Activated CD4-positive, alpha-beta T cell treated with anti-CD3 and anti-CD28 coated beads, Interleukin-10, Interleukin-2, amounts not matched to agents 100 ng/mL and 50 ng/mL, durations not matched to agents 16 hours and 8 hours (primary cell): ENCODE results near the gene NDUFS1.
"Not testable (repeated sequence)": the region's sequence is repeated elsewhere in the genome, so short reads cannot be mapped to it uniquely, and the experiment has no call there.

ENCODE experiments used
- DNase-seq: peaks from one replicate; pipeline ENCODE4 v3.0.0-alpha.2; 2020

The NDUFS1 gene

DNA sequence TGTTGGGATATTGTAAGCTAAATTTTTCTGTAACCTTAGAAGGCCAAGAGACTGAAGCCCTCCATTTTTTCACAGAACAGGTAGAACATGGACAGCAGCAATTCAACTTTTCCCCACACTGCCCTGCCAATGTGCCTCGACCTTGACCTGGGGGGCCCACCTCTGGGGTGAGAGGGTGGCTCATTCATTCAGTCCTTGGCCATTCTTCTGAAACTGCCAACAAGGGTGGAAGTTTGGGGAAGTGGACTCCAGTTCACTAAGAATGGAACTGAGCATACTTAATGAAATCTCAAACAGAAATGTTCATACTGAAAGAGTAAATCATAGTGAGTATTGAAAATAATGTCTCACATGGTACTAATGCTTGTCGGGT is 1.5 kb upstream of the NDUFS1 start:
- peak; percentile 24 for DNase-seq

DNA sequence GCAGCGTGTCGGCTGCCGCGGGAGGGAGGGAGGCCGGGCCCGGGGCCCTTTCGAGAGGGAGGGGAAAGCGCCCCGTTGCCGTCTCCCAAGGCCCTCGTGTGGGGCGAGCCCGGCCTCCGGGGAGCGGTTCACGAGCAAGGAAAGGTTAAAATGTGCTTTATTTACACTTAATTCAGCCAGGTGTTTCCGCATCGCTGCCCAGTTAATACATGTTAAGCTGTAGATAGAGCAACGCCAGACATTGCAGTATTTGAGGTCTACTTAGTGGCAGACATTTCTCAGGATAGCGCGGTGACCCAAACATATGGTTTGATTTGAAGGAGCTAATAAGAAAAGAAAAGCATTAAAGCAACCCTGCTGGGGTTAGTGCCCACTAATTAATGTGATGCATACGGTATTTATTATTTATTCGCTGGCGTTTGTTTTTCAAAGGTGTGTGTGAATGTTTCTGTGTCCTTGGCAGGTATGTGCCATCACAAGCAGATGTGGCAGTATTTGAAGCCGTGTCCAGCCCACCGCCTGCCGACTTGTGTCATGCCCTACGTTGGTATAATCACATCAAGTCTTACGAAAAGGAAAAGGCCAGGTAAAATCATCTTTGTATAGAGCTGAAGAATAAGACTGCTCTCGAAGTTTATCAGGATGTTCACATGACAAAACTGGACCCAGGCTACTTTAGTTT is 1.0 kb upstream of the NDUFS1 start:
- DNase-seq, result peak; percentile 11

DNA sequence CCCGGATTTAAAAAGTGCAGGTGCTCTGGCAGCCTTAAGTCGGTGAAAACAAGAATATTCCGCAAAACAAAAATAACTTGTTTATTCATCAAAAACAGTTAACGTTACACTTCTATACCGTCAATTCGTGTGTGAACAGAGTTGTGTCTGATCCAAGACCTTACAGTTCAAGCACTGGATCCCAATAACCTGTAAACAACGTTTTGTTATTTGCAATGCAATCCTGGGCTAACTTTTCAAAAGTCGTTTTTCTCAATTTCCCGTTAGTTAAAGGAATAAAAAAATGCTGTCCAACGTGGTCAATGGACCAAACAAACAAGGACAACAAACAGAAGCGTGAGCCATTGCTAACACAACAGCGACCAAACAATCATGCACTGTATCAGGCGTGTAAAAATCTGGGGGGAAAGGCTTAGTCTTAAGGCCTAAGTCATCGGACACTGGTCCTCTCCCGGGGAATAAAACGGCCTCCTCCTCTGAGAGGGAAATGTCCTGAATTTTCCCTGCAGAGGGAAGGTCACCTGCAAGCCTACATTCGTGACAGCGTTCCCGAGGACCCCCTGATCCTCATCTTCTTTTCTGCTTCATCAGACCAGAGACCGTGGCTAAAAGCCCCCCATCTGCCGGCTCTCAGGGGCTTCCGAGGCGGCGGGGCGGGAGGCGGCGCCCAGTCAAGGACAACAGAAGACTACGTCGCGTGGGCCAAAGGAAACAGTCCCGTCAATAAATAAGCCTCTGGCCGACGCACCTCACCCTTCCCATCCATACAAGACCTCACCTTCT is 490 bp downstream of the NDUFS1 start:
- DNase-seq, result no peak

DNA sequence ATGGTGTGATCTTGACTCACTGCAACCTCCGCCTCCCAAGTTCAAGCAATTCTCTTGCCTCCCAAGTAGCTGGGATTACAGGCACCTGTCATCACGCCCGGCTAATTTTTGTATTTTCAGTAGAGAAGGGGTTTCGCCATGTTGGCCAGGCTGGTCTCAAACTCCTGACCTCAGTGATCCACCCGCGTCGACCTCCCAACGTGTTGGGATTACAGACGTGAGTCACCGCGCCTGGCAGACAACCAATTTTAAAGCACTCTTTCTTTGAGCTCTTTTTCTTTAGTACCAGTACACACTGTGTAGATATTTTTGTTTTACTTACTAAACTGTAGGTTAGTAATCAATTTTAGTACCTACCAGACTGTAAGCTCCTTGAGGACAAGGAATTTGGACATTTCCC is 2.2 kb downstream of the NDUFS1 start:
- DNase-seq, result not testable (repeated sequence)

DNA sequence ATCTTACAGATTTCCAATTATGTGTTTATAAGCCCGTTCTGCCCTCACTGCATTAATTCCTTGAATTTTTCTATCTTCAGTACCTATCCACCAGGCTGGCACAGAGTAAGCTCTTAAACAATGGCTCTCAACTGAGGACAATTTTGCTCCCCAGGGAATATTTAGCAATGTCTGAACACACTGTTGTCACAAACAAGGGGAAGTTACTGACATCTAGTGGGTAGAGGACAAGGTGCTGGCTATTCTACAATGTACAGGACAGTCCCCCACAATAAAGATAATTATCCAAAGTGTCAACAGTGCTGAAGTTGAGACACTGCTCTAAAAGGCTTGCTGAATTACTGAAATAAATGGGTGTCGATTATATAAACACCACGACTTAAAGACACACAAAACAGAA is 5.0 kb downstream of the NDUFS1 start:
- DNase-seq, result no peak

DNA sequence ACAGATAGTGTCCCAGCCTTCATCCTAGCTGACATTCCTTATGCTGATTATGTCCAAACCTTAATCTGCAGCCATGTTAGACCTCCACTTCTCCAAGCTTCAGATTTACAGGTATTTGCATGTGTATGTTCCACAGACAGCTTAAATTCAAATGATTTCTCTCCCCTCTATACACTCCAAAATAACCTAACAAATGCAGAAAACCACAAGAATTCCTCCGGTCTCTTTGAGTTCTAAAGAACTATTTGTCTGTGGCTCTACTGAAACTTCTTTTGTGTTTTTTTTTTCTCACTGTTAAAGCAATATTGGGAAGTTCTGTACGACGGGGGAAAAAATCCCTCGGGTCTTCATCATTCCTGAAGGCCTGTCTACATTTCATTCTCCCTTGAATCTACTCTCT is 8.6 kb downstream of the NDUFS1 start:
- no peak for DNase-seq

DNA sequence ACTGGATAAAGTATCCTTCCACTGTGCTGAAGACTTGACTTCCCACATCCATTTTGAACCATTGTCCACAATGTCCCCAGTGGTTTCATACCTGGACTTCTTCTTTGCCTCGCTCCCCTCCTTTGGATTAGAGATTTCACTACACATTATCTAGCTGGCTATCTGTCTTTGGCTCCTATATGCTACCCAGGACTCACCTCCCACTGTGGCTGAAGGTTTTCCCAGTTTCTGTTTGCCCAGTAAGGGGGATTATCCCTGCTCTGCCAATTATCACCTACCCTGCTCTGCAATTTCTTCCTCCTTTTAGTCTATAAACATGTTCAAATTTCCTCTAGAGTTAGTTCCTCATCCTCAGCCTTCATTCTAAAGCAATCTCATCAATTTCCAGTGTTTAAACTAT is 9.1 kb downstream of the NDUFS1 start:
- no peak for DNase-seq

DNA sequence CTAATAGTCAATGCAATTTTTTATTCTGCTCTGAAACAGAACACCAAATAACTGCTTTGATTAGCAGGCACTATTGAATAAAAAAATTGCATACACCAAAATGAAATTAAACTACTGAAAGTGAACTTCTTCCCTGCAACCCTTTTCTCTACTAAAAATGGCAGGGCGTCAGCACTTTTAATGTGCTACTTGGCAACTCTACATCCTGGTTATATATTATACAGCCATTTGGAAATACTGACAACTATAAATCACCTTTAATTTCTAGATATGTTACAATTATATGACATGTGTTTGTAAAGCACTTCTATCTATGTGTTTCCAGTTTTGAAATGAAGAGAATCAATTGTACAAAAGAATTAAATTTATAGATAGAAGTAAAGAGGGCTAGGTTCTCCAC is 9.9 kb downstream of the NDUFS1 start:
- DNase-seq, result no peak

DNA sequence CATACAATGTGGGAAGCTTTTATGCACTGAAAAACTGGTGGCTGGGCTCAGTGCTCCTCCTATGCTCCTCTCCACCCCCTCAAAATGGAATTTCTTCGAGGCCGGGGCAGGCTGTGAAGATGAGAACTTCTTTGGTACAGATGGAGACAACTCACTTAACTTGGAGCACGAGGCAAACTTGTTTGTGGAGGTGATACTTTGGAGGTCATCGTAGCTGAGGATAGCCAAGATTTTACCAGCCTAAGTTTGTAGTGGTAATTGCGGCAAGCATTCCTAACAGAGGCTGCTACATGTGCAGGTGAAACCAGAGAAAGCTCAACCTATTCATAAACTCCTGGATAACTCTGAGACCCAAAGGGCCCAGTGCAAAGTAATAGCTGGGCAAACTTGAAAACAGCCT is 13.6 kb downstream of the NDUFS1 start:
- no peak for DNase-seq

DNA sequence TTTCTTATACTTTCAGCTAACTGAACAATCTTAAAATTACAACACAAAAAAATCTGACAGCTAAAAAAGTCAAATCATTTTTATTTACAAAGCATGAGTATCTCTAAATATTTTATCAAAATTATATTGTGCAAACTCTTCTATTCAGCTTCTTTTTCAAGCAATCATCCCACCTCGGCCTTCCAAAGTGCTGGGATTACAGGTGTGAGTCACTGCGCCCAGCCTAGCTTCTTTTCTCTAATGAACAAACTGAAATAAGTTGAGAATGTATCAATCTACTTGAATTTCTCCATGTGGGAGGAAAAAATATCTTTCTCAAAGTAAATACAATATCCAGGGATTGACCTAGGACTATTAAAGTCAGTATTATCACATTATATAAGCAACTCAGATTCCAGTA is 14.9 kb downstream of the NDUFS1 start:
- no peak for DNase-seq

DNA sequence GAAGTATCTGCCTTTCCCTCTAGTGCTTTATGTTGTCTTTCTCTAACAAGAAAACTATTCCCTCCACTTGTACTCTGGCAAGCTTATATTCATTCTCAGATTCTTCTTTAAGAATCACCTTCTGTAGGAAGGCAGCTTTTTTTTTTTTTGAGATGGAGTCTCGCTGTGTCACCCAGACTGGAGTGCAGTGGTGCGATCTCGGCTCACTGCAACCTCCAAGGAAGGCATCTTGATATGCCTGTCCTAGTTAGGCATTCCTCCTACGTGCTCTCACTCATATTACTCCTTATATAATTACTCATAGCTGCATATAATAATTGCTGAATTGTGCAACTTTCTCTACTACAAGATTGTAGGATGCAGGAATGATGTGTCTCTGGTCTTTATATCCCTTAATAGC is 15.8 kb downstream of the NDUFS1 start:
- no peak for DNase-seq

DNA sequence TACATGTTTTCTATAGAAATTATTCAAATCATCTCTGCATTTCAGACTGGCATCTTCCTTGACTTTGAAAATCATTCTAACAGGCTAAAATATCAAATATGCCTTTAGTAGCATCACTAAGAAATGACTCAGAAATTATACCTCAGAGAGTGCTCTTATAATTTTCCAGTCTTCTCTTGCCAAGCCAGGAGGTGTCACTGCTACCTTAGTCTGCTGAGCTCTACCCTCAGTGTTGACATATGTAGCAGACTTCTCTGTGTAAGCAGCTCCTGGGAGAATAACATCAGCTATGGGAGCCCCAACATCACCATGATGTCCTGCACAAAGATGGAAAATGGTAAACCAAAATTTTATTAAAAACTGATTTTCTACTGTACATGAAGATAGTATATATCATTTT is 31.6 kb downstream of the NDUFS1 start:
- DNase-seq, result no peak

DNA sequence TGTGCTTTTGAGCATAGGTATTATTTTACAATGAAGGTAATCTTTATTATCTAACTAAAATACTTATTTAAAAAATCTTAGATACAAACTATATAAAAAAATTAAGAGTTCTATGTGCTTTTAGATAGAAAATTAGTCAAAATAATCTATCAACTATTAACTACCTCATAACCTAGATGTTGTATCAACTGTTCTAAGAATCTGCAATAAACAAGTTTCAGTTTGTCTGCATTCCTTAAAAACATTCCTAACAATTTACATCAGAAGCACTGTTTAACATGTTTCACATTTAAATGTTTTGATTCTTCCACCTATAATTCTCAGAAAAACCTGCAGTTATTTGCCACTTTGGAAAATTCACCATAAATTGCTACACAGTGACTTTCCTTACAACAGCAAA is 33.3 kb downstream of the NDUFS1 start:
- DNase-seq, result no peak

DNA sequence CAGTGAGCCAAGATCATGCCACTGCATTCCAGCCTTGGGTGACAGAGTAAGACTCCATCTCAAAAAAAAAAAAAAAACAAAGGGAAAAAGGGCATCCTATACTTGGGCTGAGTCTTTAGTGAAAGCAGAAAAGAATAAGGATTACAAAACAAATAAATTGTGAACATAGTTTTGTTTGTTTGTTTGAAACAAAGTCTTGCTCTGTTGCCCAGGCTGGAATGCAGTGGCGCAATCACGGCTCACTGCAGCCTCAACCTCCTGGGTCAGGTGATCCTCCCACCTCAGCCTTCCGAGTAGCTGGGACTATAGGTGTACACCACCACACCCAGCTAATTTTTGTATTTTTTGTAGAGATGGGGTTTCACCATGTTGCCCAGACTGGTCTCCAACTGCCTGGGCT is 36.7 kb downstream of the NDUFS1 start:
- not testable (repeated sequence) for DNase-seq

DNA sequence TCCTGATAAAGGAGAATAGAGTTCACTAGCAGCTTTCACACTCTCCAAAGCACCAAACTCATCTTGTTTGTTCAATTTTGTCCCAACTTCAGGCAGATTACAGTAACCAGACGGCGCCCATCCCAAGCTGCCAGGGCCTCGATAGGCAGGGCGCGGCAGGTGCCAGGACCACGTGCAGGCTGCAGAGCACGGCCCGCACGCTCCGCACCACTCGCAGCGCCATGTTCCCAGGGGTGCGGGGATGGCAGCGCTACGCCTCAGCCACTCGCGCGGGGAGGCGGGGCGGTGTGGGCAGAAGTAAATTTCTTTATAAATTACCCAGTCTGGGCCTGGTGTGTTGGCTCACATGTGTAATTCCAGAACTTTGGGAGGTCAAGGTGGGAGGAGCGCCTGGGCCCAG is 43.0 kb downstream of the NDUFS1 start:
- DNase-seq, result no peak

DNA sequence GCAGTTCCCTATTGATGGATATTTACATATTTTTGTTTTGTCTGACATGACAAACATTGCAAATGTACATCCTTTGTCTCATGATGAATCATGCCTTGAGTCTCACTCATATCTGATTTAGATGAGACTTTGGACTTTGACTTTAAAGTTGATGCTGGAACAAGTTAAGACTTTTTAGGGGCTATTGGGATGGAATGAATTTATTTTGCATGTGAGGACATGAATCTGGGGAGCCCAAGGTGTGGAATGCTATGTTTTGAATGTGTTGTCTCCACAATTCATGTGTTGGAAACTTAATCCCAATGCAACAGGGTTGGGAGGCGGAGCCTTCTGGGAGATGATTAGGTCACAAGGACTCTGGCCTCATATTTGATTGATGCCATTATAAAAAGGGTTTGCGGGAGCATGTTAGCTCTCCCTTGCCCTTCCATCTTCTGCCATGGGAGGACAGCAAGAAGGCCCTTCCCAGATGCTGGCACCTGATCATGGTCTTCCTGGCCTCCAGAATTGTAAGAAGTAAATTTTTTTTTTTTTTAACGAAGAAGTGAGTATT is 44.1 kb downstream of the NDUFS1 start:
- no peak for DNase-seq

DNA sequence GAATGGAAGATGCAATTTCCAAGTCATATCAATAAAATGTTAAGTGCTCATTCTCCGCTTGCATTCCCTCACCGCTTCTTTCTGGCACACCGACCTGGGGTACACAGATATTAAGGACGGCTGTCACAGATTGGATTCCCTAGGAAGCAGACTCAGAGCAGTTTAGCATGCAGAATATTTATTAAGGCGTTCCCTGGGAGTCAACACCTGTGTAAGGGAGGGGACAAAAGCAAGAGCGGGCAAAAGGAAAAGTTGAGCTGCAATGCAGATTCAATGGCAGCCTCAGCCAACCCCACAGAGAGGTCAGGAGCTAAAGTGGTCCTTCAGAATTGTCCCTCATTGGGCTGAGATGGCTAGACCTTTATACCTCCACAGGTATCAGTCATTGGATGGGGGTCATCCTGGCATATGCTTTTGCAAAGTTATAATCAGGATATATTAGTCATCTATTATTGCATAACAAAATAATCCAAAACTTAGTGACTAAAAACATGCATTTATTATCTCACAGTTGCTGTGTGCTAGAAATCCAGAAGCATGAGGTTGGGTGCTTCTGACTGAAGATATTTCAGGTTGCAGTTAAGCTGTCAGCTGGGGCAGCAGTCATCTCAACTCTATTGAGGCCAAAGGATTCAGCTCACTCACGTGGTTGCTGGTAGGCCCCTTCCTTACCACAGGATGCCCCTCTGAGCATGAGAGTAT is 46.2 kb downstream of the NDUFS1 start:
- DNase-seq, result no peak

DNA sequence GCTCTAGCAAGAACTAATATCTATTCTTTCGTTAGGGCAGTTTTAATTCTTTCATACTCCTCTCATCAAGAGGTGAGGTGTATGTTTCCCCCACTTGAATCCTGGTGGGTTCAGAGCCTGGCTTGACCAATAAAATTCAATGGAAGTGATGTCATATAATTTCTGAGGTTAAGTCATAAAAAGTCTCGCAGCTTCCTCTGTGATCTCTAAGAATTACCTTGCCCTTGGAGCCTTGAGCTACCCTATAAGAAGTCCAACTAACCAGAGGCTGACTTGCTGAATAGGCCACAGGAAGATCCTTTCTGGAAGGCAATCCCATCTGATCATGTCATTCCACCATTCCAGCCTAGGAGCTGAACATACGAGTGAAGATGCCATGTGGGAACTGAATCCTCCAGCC is 47.1 kb downstream of the NDUFS1 start:
- DNase-seq, result no peak

DNA sequence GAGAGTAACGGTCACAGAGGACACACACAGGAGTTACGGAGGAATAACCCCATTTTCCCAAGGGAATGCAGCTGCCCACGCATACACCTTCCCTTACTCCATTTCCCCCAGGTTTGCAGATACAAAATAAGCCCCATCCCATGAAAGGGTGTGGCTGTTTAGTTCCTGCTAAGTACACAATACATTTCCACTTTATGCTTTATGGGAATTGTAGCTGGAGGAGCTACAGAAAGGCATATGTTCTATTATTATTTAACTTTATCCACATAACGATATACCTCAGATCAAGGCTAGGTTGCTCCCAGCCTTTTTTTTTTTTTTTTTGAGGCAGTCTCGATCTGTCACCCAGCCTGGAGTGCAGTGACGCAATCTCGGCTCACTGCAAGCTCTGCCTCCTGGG is 50.5 kb downstream of the NDUFS1 start:
- DNase-seq, result no peak

DNA sequence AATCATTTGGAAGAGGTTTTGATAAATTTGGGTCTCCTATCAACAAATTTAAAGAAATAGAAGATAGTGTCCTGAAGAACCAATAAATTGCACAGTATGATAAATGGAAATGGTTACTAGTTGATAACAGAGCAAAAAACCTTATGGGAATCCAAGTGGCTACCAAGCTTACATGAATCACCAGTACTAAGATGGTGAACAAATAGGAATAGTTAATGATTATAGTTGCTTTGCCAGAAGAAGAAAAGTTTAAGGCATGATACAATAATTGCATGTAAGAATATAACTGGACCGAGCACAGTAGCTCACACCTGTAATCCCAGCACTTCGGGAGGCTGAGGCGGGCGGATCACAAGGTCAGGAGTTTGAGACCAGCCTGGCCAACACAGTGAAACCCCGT is 53.7 kb downstream of the NDUFS1 start:
- DNase-seq, result no peak

DNA sequence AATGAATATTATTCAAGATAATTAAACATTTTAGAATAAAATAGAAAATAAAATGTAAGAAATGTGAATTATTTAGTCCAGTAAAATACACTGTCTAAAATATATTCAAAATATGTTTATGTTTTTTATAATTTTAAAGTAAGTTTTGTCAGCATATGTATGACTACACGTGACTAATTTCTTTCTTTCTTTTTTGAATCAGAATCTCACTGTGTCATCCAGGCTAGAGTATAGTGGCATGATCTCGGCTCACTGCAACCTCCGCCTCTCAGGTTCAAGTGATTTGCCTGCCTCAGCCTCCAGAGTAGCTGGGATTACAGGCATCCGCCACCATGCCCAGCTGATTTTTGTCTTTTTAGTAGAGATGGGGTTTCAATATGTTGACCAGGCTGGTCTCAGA is 54.2 kb downstream of the NDUFS1 start:
- peak; percentile 26 for DNase-seq

DNA sequence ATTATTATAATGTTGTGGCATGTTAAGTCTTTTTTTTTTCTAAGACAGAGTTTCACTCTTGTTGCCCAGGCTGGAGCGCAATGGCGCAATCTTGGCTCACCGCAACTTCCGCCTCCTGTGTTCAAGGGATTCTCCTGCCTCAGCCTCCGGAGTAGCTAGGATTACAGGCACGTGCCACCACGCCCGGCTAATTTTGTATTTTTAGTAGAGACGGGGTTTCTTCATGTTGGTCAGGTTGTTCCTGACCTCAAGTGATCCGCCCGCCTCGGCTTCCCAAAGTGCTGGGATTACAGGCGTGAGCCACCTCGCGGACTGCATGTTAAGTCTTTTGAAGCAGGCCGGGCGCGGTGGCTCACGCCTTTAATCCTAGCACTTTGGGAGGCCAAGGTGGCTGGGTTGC is 60.4 kb downstream of the NDUFS1 start:
- DNase-seq, result not testable (repeated sequence)

DNA sequence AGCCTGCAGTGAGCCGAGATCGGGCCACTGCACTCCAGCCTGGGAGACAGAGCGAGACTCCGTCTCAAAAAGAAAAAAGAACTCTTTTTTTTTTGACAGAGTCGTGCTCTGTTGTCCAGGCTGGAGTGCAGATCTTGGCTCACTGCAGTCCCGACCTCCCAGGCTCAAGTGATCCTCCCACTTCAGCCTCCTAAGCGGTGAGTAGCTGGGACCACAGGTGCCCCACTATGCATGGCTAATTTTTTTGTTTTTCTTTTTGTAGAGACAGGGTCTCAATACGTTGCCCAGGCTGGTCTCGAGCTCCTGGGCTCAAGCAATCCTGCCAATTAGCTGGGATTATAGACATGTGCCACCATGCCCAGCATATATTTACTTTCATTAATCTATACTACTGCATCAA is 60.8 kb downstream of the NDUFS1 start:
- DNase-seq, result no peak

DNA sequence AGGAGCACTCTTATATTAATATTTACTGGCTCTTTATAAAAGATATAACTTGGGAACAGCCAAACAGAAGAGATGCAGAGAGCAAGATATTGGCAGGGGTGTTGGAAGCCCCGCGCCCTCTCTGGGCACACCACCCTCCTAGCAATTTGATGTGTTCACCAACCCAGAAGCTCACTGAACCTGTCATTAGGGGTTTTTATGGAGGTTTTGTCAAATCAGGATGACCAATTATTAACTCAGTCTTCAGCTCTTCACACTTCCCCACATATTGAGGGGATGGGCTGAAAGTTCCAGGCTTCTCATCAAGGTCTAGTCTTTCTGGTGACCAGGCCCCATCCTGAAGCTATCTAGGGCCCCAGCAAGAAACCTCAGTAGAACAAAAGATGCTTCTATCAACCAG is 62.4 kb downstream of the NDUFS1 start:
- no peak for DNase-seq
